ENCODE measurements around the gene BLMH. TPM values are rescaled to one million over a fixed set of nuclear protein-coding genes. Genes with fewer than 3 reads are reported as not detected.

Gene BLMH
- total RNA-seq, 2 donors from 2014 or later: 16.9 to 19.8 TPM

DNA sequence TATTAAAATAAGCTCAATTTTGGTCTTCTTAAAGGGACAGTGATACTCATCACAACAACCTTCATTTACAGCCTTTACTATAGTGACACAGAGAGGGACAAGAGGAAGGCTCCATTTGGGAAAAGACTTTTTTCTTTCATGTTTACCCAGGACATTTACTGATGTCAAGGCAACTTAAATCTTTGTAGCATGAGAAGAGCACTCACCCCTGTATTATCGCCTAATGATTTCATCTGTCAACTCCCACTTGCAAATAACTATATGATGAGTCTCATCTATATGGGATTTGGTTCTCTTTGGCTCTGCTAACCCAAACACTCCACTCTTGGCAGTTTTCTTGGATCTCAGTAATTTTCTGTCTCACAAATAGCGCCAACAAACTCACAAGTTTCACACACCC is 24.1 kb downstream of the BLMH start:
- ATAC-seq: no peak
- DNase-seq: no peak

DNA sequence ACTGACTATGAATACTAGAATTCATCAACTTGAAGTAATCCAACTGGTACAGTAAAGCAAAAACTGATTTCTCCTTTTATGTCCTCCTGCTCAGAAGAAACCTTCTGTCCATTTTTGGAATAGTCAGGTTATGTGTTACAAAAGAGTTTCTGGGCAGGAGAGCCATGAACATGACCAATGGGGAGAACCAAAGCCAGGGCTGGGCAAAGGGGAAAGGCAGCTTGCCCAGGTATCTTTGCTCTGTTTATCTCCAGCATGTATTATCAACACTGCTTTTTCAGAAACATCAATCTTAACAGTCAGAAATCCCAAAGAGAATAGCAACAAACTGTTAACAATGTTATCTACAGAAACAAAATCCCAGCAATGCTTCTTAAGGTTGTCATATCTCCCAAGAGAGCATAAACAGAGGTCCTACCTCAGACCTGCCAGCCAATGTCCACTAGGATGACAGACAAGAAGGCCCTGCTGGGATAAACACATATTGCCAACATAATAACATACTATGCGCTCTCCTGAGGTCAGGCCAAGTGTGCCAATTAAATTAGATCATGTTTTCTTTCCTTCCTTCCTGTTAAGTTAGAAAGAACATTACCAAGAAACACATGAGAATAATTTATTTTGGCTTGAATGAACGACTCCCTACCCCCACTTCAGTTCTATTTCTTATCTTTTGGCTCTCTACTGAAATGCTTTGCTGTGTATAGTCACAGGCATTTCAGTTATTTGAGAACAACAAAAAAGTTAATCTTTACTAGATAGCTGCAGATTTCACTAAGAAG is 28.0 kb downstream of the BLMH start:
- DNase-seq (no peak), ATAC-seq (peak; percentile 80 to 88)
- intact Hi-C loops (cut with DNase I): no loop called here

More for the DNA sequence above, 24.1 kb downstream of the BLMH start:
- intact Hi-C loops (cut with DNase I): no loop called here

- peak in 1 of 2 donors; percentile 47 for ATAC-seq
- intact Hi-C loops (cut with DNase I): no loop called here
- DNase-seq: no peak
Observed at GRCh38 chr17:30256756-30257506, 34.8 kb downstream of the BLMH start.

DNA sequence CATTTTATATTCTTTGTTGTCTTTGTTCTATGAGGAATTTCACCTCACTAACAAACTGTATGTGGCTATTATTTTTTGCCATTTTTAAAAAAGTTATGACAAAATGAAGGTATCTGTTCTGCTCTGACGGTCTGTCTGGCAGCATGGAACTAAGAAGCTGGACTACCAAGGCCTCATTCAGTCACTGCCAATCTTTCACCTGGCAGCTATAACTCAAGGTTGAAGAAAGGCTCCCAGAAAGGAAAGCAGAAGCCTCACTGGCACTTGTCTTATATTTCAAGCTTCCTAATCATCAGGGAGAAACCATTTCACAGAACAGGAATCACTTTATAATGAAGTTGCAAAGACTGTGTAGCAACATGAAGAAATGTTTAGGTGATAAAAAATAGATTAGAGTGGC is 37.6 kb downstream of the BLMH start:
- DNase-seq: no peak
- intact Hi-C loops (cut with DNase I): no loop called here
- no peak for ATAC-seq

DNA sequence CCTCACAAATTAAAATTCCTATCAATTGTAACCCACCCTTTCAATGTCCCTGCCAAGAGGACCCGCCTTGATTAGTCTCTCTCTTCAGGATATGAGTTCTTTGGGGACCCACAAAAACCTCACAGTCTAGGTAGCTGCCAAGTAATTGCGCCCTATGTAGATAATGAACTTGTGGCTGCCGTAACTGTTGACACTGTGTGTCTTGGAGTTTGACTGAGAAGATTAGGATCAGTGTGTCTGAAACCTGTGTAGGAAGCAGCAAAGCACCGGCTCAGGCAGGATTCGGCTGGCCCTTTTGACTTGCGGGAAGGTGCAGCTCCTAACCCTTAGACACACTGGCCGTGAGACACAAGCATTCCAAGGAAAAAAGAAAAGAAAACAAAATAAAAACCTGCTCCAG is 38.4 kb downstream of the BLMH start:
- intact Hi-C loops (cut with DNase I): no loop called here
- ATAC-seq: no peak
- no peak for DNase-seq

DNA sequence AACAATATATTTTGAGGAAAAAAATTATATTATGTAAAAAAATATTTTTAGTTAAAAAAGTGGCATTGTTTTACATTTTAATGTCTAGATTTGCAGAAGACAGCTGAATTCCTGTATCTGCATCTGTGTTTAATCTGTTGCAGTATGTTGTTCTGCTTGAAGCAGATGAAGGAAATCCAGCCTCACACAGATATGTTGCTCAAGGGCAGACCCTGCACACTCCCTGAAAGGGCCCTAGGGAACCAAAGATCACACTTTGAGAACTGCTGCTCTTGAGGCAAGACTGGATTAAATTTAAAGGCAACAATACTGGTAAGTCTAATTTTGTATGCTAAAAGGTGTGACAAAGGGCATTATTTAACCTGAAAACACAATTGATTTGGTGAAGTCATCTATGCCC is 39.8 kb downstream of the BLMH start:
- ATAC-seq (no peak), DNase-seq (no peak)
- intact Hi-C loops (cut with DNase I): no loop called here

GRCh38 chr17:30249460-30249859 is 42.3 kb downstream of the BLMH start:
- DNase-seq: no peak
- intact Hi-C loops (cut with DNase I): no loop called here
- peak in 1 of 2 donors; percentile 79 for ATAC-seq

GRCh38 chr17:30248786-30249185 is 43.0 kb downstream of the BLMH start:
- DNase-seq (no peak), ATAC-seq (peak; percentile 40 to 85)
- intact Hi-C loops (cut with DNase I): no loop called here

DNA sequence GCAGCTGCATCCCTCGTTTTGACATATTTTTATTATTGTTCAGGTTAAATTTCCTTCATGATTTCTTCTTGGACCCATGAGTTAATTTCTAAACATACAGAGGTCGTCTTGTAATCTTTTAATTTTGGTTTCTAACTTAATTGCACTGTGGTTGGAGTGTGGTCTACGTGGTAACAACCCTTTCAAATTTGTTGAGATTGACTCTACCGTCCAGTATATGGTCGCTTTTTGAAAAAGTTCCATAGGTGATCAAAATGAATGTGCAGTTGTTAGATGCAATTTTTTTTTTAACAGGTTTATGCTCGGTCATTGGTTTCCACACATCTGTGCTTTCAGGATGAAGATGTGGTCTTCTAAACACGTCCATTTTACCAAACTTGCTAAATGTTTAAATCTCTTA is 45.3 kb downstream of the BLMH start:
- DNase-seq (no peak), ATAC-seq (no peak)
- intact Hi-C loops (cut with DNase I): no loop called here

GRCh38 chr17:30244853-30245385 is 46.8 kb downstream of the BLMH start:
- DNase-seq (no peak), ATAC-seq (no peak)
- intact Hi-C loops (cut with DNase I): no loop called here

DNA sequence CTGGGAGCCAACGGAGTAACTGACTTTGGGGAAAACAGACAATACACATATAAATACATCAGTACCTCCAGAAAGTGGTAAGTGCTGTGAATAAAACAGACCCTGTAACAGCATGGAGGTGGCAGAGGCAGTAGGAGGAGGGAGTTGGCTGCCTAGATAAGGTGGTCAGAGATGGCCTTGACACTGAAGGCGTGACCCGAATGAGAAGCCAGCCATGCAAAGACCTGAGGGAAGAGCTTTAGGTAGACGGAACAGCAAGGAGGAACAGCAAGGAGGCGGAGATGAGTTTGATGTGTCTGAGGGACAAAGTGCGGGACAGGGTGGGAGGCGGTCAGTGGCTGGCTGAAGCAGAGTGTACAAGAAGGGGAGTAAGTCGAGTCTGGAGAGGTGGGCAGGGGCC is 48.2 kb downstream of the BLMH start:
- no peak for DNase-seq
- intact Hi-C loops (cut with DNase I): no loop called here
- ATAC-seq: no peak

DNA sequence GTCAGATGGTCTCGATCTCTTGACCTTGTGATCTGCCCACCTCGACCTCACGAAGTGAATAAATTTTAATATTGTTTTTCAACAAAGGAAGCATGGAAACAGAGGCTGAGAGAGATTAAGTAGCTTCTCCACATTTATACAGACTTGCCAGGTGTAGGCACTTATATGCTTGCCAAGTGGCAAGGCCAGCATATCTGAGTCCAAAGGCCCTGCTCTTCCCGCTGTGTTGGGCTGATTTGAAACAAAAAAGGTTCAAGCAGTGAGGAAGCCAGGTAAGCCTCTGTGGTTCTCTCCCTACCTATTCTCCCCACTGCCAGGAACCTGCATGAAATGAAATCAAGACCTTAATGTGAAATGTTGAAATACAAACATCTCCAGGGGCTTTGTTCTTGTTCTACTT is 48.7 kb downstream of the BLMH start:
- ATAC-seq (no peak), DNase-seq (no peak)
- intact Hi-C loops (cut with DNase I): no loop called here

GRCh38 chr17:30241051-30241450 is 50.7 kb downstream of the BLMH start:
- DNase-seq (no peak), ATAC-seq (no peak)
- intact Hi-C loops (cut with DNase I): no loop called here

DNA sequence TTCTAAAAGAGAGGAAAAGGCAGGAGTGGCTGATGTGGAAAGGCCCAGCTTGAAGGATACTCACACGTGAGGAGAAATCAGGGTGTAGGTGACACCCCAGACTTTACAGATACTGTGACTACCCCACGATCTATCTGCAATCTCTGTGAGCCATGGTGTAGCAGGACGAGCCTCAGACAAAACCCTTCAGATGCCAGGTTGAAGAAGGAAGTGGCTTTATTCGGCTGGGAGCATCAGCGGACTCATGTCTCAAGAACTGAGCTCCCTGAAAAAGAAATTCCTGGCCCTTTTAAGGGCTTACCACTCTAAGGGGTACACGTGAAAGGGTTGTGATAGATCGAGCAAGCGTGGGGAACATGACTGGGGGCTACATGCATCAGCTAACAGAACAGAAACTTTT is 51.6 kb downstream of the BLMH start:
- ATAC-seq (no peak), DNase-seq (no peak)
- intact Hi-C loops (cut with DNase I): no loop called here

DNA sequence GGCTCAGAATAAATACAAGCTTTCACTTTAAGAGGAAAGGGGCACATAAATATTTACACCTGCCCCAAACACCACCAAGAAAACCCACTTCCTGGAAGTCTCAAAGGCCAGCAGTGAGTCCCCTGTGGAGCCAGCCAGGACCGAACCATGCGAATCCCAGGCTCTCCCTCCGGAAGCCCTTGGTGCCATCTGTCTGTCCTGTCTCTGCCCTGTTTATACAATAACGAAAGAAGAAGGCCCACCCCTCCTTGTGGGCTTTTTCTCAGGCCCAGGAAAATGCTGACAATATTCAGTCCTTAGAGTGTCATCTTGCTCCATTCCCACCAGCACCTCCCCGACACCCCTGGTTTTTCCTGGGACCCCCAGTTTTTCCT is 52.7 kb downstream of the BLMH start:
- ATAC-seq (no peak), DNase-seq (no peak)
- intact Hi-C loops (cut with DNase I): no loop called here

GRCh38 chr17:30238387-30239088 is 53.2 kb downstream of the BLMH start:
- ATAC-seq (peak in 1 of 2 donors; percentile 51), DNase-seq (peak; percentile 27)
- intact Hi-C loops (cut with DNase I): no loop called here

DNA sequence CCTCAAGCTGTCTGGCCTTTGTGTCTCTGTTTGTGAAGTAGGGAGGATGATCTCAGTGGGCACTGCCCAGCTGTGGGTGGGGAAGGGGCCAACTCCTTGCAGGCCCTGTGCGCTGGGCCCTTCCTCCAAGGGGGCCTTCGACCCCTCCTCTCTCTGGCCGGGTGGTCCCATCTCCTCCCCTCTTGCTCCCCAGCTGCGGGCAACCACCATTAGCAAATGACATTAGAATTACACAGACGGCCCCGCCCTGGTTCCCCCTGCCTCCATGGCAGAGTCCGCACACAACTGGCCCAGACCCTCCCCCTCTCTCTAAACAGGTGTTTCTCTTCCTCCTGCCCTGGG is 53.8 kb downstream of the BLMH start:
- intact Hi-C loops (cut with DNase I): no loop called here
- no peak for DNase-seq
- no peak for ATAC-seq

- peak in 1 of 2 donors; percentile 21 for ATAC-seq
- intact Hi-C loops (cut with DNase I): no loop called here
- DNase-seq: no peak
Observed at GRCh38 chr17:30237296-30238002, 54.3 kb downstream of the BLMH start.

- intact Hi-C loops (cut with DNase I): no loop called here
- peak; percentile 75 to 86 for ATAC-seq
Observed at GRCh38 chr17:30236766-30237165, 55.0 kb downstream of the BLMH start.

DNA sequence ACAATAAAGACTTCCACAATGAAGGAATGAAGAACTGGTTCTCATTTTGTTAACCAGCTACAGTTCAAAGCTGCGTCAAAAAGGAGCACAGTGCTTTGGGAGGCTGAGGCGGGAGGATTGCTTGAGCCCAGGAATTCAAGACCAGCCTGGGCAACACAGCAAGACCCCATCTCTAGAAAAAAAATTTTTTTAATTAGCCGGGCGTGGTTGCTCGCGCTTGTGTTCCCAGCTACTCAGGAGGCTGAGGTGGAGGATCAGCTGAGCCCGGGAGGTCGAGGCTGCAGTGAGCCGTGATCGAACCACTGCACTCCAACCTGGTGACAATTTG is 55.5 kb downstream of the BLMH start:
- intact Hi-C loops (cut with DNase I): no loop called here
- ATAC-seq (no peak), DNase-seq (no peak)

More at GRCh38 chr17:30236766-30237165, 55.0 kb downstream of the BLMH start:
- peak; percentile 76 for DNase-seq

Measured in left cardiac atrium (tissue), 4 donors.